GM10266 (cell line): ENCODE results near the gene VCAN.

Experiments used
- DNase-seq: peaks from one replicate; pipeline ENCODE4 v3.0.0; 2012; ENCODE audit errors: extremely low spot score
- TF ChIP-seq, protein P1 (sequence below): IDR thresholded peaks from 2 replicates; pipeline ENCODE4 v1.5.1; 2012; ENCODE audit warnings: mild to moderate bottlenecking, low read depth; ENCODE audit not compliant: control insufficient read depth, insufficient read depth; ENCODE audit errors: missing control alignments

VCAN gene

GRCh38 chr5:83446253-83446947, 25.1 kb upstream of the VCAN start:
- TF ChIP-seq, protein P1, sequence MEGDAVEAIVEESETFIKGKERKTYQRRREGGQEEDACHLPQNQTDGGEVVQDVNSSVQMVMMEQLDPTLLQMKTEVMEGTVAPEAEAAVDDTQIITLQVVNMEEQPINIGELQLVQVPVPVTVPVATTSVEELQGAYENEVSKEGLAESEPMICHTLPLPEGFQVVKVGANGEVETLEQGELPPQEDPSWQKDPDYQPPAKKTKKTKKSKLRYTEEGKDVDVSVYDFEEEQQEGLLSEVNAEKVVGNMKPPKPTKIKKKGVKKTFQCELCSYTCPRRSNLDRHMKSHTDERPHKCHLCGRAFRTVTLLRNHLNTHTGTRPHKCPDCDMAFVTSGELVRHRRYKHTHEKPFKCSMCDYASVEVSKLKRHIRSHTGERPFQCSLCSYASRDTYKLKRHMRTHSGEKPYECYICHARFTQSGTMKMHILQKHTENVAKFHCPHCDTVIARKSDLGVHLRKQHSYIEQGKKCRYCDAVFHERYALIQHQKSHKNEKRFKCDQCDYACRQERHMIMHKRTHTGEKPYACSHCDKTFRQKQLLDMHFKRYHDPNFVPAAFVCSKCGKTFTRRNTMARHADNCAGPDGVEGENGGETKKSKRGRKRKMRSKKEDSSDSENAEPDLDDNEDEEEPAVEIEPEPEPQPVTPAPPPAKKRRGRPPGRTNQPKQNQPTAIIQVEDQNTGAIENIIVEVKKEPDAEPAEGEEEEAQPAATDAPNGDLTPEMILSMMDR, result no peak
- DNase-seq, result no peak

DNA sequence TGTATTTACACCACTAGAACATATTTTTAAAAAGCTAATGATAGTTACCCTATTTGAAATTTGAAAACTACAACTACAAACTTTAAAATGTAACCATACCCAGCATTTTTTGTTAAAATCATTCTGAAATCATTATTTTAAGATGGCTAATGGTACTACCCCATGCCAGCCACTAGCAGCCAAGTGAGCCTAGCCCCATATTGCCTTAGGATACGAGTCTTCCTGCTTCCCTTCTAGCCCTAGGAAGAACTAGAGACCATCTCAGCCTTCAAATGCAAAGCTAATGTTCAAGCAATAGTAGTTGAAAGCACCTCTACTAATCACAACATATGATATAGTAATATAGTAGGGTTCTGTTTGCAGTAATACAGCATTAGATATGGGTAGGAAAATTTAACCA, 24.0 kb upstream of the VCAN start:
- TF ChIP-seq, protein P1, result no peak
- DNase-seq, result no peak

- TF ChIP-seq, protein P1, result no peak
- DNase-seq, result no peak
Measured at GRCh38 chr5:83450183-83450966, 21.2 kb upstream of the VCAN start.

DNA sequence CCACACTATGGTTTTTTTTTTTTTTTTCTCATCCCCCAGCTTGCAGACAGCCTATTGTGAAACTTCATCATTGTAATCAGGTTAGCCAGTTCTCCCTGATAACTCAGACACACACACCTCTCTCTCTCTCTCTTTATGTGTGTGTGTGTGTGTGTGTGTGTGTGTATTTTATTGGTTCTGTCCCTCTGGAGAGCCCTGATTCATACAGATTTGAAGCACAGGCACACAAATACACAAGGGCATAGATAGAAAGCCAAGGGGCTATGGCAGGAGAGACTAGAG, 20.6 kb upstream of the VCAN start:
- TF ChIP-seq, protein P1, result no peak
- no peak for DNase-seq

DNA sequence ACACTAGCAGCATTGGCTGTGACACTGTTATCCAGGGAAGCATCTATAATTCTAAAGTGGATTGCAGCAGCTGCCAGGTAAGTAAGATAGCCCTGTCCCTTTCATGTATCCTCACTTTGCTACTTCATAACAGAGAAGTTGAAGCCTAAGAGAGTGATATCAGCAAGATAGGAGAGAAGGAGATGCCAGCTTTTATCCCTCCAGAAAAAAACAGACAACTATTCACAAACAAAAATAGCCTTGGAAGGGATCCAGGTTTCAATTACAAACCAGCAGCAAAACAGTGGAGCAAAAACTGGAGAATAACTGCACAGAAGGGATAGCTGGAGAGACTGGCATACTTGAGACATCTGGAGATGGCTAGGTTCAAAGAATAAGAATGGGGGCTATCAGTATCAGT, 19.6 kb upstream of the VCAN start:
- TF ChIP-seq, protein P1, result no peak

GRCh38 chr5:83453937-83454336, 17.6 kb upstream of the VCAN start:
- DNase-seq, result no peak
- TF ChIP-seq, protein P1, result no peak

More for the DNA sequence above, 19.6 kb upstream of the VCAN start:
- DNase-seq, result no peak

DNA sequence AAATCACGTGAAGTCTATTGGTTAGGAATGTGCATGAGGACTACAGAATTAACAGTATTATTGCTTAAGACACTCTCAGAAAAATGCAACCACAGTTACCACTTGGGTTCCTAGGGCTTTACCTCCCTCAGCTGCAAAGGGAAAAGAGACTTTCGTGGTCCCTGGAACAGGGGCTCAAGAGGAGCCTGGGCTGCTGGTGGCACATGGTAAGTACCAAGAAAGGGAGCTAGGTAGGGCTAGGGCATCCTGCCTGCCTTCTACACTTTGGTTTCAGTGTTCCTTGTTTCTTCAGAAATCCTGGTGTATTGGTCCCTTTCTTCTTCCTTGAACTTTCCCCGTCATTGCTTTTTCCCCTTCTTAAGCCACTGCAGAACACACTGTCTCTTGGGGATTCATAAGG, 7.3 kb upstream of the VCAN start:
- DNase-seq, result no peak
- TF ChIP-seq, protein P1, result no peak
